EH (cell line): Measurements from ENCODE around the gene TRUB2.
"Not testable (repeated sequence)": the region's sequence is repeated elsewhere in the genome, so short reads cannot be mapped to it uniquely, and the experiment has no call there.

Experiments
- DNase-seq: peaks from one replicate; pipeline ENCODE4 v3.0.0-alpha.2; 2015; ENCODE audit warnings: low read depth

TRUB2 gene

DNA sequence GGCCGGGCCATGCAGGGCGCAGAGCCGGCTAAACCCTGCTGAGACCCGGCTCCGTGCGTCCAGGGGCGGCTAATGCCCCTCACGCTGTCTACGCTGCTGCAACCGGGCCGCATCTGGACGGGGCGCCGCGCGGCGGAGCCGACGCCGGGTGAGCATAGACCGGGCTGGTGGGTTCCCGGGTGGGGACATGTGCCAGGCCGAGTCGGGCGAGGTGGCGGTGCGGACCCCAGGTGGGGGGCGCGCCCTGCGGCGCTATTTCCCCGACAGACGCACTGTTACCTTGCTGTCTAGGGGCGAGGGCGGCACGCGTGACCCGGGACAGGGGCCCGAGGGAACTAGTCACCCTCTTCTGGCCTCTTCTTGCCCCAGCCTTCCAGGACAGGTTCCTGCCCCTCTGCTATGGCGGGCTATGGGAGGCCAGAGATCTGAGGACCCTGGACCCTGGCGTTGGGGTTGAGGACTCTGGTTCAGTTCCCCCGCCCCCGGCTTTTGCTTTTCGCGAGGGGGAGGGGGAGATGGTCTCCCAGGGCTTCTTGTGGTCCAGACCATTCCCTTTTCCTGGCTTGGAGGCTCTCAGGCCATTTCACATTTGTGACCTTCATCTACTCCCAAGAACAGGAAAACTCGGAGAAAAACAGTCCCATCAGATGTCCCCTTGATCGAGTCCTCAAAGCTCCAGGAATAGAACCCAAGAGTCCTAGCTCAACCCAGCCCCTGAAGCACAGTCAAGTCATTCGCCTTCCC lies 18.6 kb upstream of the TRUB2 start:
- DNase-seq = no peak

DNA sequence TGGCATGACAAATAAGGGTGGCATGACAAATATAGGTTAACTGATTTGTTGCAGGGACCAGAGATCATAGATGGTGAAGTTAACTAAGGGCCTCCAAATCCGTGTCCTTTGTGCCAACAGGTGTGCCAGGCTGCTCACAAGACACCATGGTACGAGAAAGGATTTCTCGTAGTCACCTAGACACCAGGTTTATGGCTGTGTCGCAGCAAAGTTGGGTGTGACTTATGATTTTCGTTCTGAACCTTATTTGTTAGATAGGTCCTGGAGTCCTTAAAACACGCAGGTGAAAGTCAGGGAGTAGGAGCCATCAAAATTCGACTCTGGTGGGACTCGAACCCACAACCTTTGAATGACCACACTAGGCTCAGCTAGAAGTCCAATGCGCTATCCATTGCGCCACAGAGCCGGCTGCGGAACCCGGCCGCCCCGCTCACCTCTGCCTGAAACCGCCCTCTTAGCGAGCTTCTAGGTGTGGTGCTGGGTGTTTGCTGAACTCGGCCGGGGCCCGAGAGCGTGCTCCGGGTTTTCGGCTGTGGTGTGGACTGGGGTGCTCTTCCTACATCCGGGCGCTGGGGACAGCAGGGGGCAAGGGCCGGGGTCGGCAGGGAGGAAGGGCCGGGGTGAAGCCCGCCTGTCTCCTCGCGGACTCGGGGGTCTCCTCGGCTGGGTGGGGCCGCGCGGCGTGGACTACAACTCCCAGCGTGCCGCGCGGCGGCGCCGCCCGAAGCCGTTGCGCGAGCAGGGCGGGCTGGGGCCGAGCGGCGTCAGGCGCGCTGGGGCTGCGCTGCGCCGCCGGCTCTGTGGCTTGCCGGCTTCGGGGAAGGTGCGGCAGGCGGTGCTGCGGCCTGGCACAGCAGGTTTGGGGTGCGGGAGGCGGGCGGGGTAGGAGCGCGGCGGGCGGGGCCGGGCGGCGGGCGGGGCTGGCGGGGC lies 17.8 kb upstream of the TRUB2 start, which contains the start of gene SLC27A4:
TSS of gene SLC27A4 (plus strand) at position 767 of the 930 bp plus-strand sequence. CDS start 2,606 bp downstream, outside the sequence.
- peak; percentile 80 for DNase-seq

DNA sequence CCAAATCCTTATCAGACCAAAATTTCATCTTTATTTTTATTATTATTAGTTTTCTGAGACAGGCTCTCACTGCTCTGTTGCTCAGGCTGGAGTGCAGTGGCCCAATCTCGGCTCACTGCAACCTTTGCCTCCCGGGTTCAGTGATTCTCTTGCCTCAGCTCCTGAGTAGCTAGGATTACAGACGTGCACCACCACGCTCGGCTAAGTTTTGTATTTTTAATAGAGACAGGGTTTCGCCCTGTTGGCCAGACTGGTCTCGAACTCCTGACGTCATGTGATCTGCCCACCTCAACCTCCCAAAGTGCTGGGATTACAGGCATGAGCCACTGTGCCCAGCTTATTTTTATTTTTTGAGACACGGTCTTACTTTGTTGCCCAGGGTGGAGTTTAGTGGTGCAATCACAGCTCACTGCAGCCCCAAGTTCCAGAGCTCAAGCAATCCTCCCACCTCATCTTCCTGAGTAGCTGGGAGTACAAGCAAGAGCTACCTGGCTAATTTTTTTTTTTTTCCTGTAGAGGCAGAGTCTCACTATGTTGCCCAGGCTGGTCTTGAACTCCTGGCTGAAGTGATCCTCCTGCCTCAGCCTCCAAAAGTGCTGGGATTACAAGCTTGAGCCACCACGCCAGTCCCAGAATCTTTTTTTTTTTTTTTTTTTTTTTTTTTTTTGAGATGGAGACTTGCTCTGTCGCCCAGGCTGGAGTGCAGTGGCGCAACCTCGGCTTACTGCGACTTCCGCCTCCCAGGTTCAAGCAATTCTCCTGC lies 16.8 kb upstream of the TRUB2 start:
- not testable (repeated sequence) for DNase-seq

DNA sequence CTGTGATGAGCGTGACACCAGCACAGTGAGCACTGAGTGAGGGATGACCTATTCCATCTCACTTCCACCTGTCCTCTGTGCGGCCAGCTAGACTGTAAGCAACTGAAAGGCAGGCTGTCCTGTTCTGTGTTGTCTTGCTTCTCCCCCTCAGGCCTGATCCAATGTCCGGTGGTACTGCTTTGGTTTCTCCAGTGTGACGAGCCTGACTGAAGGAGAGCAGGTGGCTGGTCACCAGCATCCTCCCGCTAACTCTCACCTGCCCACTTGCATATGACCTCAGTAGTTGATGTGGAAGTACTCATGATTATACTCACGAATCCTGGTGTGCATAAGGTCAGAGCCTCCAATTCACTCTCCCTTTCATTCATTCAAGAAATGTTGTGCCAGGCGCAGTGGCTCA lies 15.7 kb upstream of the TRUB2 start:
- no peak for DNase-seq

DNA sequence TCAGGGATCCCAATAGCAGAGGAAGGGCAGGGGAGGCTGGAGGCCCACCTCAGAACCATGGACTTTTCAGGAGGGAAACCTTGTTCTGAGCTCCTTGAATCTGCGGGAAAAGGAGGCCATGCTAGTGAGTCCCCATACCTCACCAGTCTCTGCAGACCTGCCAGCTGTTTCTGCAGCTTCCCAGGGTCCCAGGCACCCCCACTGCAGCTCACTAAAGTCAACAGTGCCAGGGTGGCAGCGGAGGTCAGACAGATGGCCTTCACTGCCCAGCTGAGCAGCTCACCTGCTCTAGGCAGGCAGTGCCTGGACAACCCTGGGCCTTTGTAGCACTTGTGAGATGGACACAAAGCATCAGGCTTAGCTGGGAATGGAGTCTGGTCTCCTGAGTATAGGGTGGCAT lies 13.7 kb upstream of the TRUB2 start:
- no peak for DNase-seq

DNA sequence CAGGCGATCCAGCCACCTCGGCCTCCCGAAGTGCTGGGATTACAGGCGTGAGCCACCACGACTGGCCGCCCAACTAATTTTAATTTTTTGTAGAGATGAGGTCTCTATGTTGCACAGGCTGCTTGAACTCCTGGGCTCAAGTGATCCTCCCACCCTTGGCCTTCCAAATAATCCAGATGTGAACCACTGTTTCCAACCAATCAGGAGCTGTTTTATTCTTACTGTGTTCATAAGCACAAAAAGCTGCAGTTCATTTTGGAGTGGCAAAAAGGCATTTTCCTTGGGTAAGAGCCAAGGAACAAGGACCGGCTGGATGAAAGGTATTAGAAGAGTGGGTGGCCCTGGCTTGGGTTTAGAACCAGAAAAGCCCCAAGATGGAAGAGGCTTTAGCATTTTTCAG lies 12.9 kb upstream of the TRUB2 start:
- DNase-seq = no peak

DNA sequence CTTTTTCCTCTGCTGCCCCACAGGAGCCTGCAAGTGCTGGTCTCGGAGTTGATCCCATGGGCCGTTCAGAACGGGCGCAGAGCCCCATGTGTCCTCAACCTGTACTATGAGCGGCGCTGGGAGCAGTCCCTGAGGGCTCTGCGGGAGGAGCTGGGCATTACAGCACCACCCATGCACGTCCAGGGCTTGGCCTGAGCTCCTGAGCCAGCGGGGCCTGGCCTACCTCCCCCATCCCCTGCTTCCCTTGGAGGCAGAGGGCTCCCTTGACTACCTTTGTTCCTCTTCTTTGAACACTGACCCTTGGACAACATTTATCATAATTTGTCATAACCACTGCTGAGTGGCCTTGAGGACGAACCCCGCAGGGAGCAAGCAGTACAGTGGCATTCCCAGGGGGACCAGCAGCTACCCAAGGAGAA lies 11.2 kb upstream of the TRUB2 start:
- no peak for DNase-seq

DNA sequence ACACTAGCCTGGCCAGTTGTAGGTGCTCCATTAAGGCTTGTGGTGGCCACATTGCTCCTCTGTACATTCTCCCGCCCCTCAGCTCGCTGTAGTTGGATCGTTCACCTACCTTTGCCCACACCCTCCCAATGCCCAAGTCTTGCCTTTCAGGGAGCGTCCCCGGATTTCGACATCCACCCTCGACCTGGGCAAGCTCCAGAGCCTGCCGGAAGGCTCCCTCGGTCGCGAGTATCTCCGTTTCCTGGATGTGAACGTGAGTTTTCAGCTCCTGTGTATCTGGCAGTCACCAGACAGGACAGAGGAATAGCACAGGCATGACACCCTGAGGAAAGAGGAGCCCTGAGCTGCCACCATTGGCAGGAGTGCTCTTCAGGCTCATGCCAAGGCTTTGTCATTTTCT lies 3.4 kb upstream of the TRUB2 start:
- DNase-seq = no peak

DNA sequence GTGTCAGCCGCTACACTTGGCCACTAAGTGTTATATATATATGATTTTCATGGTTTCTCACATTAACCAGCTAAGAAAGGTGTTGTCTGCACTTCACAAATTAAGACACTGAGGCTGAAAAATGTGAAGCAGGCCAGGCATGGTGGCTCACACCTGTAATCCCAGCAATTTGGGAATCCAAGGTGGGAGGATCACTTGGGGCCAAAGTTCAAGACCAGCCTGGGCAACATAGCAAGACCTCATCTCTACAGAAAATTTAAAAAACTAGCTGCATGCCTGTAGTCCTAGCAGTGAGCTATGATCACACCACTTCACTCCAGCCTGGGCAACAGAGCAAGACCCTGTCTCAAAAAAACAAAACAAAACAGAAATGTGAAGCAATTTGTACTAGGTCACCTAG lies 2.2 kb upstream of the TRUB2 start:
- DNase-seq = no peak

DNA sequence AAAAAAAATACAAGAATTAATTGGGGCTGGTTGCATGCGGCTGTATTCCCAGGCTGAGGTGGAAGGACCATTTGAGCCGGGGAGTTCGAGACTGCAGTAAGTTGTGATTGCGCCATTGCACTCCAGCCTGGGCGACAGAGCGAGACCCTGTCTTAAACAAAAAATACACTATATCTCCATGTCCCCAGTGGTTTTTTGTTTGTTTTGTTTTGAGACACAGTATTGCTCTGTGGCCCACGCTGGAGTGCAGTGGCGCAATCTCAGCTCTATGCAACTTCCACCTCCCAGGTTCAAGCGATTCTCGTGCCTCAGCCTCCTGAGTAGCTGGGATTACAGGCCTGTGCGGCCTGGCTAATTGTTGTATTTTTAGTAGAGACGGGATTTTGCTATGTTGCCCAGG lies 1.5 kb upstream of the TRUB2 start:
- no peak for DNase-seq

DNA sequence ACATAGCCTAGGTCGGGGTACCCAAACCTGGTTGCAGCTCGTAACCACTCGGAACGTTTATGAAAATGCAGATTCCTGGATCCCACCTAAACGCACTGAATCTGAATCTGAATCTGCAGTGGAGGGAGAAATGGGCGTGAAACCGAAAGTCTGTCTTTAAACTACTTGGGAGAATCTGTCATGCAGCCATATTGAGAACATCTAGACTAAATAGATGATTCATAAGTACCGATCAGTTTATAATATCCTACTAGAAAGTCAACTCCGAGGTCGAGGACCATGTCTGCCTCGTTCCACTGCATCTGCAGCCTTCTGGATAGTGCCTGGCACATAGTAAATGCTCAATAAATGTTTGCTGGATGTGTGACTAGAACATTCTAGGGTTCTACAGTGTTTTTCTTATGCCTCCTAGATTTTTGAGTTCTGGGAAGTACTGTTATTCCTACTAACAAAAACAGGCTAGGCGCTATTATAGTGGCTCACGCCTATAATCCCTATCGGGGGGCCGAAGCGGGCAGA lies 1.0 kb upstream of the TRUB2 start:
- peak; percentile 41 for DNase-seq

DNA sequence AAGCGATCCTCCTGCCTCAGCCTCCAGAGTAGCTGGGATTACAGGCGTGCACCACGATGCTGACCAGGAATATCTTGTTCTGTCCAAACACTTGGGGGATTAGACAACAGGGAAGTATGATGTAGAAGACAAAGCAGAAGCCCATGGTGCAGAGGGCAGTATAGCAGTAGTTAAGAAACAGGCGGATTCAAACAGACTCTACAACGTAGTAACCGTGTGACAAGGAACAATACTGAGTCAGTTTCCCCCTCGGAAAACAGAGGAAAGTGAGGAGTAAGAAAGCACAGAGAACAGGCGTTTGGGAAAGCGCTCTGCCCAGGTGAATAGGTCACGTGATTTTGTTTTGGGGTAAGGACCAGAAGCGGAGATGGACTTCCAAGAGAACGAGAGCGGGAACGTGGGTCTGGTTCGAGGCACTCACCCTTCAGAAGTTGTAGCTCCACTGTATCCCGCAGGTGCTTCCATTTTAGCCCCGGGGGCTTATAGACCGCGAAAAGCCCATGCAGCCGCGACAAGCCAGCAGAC lies 306 bp downstream of the TRUB2 start:
- DNase-seq = no peak

DNA sequence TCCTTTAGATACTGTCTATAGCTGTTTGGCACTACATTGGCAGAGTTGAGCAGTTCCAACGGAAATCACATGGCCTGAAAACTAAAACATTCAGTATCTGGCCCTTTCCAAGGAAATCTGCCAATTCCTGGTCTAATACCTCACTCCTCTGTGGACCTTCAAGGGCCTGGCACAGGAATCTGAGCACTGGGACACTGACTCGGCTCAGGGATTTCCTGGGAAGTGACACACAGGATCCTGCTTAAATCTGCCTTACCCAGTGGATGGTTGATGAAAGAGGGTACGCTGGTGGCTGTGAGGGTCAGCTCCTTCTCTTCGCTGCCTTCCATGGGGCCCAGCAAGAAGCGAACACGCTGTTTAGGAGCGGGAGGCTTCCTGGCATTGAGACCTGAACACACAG lies 904 bp downstream of the TRUB2 start:
- DNase-seq = no peak

DNA sequence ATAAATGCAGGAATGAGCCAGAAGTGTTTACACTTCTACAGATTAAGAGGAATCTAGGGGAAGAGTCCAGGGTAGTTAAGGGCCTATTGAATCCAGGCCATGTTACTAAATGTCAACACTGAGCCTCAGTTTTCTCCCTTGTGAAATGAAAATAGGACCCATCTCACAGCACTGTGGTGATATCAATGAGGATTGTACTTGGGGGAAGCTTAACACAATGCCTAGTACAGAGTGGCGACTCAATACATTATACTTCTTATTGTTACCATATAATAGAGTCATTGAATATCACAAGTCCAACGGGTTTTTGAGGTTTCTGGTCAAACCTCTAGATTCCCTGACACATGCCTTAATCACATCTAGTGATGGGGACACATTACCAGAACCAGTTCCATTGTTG lies 4.6 kb downstream of the TRUB2 start:
- no peak for DNase-seq

DNA sequence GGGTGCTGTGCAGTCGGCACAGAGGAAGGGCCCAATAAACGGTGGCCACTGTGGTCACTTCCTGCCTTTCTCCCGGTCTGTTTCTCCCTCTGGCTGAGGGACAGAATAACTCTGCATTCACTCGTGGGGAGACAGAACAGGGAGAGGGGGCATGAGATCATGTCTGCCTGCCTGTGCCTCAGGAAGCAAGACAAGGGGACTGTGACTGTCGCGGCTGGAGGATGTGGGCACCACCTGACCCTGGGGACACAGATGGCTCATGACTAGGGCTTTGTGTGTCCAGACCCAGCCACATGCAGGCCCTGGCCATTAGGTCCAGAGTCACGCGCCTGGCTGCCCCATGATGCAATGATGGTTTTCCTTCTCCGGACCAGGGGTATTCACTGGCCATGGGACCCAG lies 5.8 kb downstream of the TRUB2 start:
- no peak for DNase-seq

DNA sequence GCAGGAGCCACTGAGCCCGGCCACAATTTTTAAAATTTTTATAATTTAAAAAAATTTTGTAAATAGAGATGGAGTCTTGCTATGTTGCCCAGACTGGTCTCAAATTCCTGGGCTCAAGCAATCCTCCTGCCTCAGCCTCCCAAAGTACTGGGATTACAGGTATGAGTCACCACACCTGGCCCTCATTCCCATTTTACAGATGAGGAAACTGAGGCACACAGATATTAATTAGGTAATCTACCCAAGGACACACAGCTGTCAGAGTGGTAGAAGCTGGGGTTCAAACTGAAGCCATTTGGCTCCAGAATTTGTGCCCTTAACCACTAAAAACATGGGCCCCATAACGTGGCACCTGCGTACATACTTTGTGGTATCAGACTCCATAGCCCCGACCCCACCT lies 7.5 kb downstream of the TRUB2 start:
- no peak for DNase-seq

DNA sequence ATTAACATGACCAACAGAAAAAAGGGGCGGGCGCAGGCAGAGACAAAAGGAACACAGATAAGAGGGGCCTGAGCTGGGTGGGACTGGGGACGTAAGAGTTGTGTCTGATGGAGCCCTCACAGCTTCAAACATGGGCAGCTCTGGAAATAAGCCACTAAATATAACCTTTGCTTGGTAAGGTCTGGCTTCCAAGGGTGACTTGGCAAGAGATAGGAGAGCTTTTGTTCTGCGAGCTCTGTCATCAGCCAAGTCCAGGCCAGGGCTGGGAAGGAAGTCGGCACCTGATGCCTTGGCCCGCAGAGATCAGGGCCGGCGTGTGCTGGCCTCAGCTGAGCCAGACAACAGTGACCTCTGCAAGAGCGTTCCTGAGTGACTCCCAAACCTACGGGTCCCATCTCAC lies 11.8 kb downstream of the TRUB2 start:
- no peak for DNase-seq

DNA sequence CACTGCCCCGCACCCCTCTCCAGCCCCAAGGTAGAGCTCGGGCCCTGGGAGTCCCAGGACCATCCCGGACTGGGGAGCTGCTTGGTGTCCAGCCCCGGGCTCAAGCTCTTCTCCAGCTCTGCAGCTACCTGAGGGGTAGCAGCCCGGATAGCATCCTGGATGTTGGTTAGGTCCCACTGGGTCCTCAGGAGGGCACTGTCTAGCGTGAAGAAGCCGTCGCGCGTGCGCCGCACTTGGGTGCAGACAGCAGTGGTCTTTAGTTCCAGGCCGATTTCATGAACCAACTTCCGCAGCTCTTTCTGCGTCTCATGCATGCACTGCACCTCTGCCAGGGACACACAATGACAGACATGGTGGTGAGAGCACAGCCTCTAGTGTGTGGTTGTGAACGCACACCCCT lies 12.7 kb downstream of the TRUB2 start:
- no peak for DNase-seq

DNA sequence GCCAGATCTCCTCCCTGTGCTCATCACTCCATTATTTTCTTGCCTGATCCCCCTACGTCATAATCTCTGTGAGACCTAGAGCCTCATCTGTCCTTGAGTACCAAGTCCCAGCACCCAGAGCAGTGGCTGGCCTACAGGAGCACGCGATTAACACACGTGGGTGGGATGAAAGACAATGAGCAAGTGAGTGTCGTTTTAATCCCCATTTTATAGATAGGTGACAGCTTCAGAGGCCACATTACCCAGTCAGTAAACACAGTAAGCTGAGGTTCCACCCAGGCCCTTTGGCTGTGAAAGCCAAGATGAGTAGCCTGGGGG lies 17.3 kb downstream of the TRUB2 start:
- DNase-seq = no peak

DNA sequence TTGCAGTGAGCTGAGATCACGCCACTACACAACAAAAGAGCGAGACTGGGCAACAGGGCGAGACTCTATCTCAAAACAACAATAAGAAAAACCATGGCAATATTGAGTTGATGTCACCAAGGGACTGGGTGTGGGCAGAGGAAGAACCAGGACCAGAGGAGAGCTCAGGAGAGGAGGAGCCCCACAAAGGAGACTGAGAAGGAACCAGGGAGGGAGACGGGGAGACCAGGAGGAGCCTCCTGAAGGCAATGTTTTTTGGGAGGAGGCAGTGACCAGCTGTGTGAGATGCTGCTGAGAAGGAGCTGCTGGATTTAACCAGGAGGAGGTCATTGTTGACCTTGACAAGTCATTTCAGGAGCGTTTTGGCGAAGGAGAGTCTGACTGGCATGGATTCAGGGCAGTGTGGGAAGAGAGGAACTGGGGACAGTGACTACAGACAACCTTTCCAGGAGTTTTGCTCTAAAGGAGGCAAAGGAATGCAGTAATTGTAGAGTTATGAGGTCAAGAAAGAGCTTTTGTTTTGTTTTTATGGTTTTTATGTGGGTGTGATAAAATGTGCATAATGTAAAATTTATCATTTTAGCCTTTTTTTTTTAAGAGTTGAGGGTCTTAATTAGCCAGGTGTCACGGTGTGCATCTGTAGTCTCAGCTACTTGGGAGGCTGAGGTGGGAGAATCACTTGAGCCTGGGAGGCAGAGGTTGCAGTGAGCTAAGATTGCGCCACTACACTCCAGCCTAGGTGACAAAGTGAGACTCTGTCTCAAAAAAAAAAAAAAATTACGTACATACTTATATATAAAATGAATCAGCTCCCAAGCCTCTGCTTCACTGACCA lies 17.9 kb downstream of the TRUB2 start:
- peak; percentile 56 for DNase-seq
